HG03342 (cell line): ENCODE data around the gene TPSD1.
"Not testable (repeated sequence)": the region's sequence is repeated elsewhere in the genome, so short reads cannot be mapped to it uniquely, and the experiment has no call there.

ENCODE experiments used
- ATAC-seq: cut with Tn5 transposase; IDR thresholded peaks from one replicate; pipeline ENCODE4 v1.9.1; 2021; ENCODE audit warnings: mild to moderate bottlenecking, moderate library complexity; ENCODE audit not compliant: unreplicated experiment

The TPSD1 gene

DNA sequence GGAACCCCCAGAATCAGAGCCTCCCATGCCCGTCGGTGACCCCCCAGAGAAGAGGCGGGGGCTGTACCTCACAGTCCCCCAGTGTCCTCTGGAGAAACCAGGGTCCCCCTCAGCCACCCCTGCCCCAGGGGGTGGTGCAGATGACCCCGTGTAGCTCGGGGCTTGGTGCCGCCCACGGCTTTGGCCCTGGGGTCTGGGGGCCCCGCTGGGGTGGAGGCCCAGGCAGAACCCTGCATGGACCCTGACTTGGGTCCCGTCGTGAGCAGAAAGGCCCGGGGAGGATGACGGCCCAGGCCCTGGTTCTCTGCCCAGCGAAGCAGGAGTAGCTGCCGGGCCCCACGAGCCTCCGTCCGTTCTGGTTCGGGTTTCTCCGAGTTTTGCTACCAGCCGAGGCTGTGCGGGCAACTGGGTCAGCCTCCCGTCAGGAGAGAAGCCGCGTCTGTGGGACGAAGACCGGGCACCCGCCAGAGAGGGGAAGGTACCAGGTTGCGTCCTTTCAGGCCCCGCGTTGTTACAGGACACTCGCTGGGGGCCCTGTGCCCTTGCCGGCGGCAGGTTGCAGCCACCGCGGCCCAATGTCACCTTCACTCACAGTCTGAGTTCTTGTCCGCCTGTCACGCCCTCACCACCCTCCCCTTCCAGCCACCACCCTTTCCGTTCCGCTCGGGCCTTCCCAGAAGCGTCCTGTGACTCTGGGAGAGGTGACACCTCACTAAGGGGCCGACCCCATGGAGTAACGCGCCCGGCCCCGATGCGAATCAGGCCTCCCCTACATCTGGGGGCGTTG lies 34.8 kb upstream of the TPSD1 start:
- no peak for ATAC-seq

DNA sequence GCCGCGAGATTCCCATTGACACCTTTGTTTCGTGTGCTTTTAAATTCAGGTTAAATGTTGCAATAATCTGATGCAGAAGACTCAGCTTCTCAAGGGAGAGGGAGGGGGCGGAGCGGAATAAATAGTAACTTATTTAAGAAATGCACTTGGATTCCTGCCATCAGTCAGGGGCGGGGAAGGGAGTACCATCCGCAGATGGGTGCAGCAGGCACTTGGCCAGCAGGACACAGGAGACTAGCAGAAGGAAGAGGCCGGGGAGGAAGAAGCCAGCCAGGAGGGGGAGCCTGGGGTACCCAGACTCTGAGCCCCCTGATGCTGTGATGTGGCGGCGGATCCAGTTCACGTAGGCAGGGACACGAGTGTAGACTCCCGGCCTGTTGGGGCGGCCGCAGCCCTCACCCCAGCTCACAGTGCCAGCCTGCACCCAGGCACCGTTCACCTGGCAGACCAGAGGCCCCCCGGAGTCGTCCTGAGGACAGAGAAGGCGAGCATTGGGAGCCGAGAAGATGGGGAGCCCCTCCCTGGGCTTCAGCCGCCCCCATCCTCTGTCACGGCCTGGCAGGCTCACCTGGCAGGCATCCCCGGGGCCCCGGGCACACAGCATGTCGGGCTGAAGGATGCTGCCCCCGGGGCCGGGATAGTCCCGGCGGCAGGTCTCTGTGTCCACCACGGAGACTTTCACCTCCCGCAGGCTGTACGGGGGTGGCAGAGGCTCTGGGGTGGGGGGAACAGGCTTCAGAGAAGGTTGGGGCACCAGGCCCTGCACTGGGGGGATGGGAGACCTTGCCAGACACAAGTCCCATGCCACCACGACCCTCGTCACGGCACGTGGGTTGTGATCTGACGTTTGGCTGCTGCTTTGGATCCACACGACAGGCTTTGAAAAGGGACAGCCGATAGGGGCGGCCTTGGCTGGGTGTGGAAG lies 34.0 kb upstream of the TPSD1 start:
- ATAC-seq, result no peak

DNA sequence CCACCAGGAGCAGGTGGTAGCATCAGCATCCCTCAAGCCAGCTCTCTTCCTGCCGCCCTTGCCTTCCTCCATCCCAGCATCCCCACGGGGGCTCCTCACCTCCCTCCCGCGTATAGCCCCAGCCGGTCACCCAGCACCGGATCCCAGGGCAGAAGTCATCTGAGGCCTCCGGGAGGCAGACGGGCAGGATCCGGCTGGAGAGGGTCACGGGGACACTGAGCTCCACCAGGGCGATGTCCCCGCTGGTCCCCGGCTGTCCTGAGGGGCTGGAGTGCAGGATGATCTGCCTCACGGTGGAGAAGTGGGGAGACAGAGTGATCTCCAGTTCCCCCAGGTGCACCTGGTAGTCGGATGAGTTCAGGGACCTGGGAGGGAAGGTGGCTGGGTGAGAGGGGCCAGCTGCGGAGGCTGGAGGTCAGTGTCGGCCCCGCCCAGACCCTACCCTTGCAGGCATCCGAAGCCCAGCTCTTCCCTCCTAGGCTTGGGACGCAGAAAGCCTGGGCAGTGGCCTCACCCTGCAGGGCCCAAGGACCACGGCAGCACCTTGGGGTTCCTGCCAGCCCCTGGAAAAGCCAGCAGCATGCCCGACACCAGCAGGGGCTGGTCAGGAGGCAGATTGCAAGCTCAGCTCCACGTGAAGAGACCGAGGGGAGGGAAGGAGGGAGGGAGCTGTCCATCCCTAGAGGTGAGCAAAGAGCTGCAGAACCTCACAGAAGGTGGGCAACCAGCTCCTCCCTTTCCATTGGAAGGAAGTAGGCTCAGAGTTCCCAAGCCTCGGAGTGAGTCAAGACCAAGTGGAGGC lies 33.1 kb upstream of the TPSD1 start:
- no peak for ATAC-seq

DNA sequence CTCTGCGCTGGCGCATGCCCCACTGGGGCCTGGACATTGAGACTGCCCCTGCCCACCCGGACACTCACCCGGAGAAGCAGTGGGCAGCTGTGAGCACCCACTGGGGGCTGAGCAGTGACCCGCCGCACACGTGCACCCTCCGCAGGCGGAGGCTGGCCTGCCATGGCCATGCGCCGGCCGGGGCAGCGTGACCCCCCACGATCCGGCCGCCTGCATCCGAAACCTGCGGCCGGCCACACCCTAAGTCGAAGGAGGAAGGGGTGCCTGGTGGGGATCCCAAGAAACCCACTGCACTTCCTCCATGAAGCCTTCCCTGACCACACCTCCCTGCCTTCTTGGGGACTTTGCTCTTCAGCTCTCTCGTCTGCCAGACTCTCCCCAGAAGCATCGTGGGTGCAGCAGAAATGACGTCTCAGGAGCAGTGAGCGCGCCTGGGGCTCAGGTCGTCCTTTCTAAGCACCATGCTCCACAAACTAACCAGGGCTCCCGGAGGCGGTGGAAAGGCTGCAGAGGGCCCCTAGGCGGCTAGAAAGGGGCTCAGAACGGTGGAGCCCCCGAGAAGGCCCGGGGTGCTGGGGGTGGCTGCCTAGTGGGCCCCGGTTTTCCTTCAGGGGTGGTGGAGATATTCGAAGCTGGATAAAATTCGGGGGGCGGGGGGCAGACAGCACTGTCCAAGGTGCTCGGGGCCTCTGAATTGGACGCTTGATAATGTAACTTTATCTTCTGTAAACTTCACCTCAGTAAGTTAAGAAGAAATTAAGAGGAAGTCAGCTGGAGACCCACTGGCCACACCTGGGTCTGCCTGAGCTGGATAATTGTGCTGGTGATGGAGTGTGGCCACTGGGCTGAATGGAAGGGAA lies 32.3 kb upstream of the TPSD1 start:
- no peak for ATAC-seq

DNA sequence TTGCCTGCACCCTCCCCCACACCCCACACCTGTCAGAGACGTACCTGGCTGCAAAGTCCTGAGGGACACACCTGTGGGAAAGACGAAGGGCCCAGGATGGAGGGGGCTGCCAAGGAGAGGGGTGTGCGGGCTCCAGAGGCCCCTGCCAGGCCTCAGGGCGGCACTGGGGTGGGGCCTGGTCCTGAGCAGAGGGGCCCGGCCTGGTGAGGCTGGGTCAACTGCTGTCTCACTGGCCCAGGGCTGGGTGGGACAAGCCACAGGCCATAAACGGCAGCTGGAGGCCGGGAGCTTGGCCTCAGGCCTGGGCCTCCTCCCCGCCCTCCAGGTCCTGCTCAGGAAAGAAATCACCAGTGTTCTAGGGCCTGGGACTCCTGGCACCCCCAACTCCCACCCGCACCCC lies 31.3 kb upstream of the TPSD1 start:
- ATAC-seq, result no peak

DNA sequence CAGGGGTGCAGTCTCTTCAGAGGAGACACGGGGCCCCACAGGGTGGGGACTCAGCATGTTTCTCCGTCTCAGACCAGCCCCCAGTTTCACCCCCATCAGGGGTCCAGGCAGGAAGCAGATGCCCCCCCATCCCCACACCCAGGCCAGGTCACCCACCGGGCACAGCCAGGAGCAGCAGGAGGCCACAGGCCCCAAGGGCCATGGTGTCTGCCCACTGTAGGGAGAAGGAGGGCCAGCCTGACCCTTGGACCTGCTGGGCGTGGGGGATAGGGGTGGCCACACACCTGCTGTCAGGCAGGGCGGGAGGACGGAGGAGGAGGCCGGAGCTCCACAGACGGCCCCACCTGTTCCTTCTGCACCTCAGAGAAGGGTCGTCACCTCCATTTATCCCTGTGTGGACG lies 30.8 kb upstream of the TPSD1 start, which contains the start of gene TPSG1:
Gene TPSG1, minus strand, starts transcription at position 218 of the 401 bp plus-strand sequence. Its CDS starts 16 bp downstream, at position 202.
- no peak for ATAC-seq

DNA sequence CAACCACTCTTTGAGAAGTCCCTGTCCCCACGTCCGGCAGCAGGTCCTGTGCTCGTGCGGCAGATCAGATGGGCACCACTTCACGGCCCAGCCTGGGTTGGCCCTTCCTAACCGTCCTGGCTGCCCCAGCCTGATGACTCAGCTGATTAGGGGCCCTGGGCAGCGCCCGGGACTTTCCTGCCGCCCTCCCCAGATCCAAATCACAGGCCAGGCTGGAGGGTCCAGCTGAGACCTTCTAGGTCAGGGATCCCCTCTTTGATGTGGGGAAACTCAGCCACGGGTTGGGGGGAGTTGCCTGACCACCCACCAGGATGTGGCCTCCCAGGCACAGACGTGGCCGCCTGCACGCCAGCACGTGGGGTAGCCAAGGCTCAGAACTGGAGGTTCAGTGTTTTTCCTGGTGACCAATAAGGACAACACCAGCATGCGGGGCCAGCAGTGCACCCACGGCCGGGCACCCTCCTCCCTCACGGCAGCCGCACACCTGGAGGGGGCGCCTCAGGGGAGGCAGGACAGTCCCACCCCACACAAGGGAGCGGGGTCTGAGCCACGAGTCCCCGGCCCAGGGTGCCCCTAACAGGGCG lies 30.0 kb upstream of the TPSD1 start:
- ATAC-seq, result not testable (repeated sequence)

DNA sequence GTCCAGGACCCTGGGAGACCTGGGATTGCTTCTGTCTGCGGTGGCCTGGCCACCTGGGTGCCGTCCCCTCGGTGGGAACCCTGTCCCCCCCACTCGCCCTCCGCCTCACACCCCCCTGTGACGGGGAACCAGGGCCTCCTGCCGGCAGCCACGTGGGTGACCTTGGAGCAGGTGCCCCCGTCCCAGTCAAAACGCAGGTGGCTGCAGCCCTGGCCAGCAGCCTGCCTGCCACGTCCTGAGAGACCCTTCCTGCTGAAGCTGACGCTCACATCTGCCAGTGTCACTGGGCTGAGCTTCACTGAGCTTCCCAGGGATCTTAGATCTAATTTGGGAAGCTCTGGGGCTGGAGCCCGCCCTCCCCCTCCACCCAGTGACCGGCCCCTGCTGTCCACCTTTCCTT lies 29.2 kb upstream of the TPSD1 start:
- not testable (repeated sequence) for ATAC-seq

DNA sequence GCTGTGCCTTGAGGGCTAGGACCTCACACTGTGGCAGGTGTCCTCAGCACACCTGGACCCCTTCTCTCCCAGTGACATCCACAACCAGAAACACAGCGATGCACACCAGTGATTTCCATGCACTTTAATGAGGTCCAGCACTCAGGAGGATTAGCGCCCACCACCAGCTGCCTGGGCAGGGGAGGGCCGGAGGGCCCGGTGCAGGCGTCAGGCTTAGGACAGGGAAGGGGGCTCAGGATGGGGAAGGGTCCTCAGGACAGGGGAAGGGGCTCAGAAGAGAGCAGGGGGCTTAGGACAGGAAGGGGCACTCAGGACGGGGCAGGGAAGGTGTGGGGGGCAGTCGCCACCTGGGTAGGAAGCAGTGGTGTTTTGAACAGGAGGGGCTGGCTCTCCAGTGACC lies 27.6 kb upstream of the TPSD1 start:
- ATAC-seq, result not testable (repeated sequence)

DNA sequence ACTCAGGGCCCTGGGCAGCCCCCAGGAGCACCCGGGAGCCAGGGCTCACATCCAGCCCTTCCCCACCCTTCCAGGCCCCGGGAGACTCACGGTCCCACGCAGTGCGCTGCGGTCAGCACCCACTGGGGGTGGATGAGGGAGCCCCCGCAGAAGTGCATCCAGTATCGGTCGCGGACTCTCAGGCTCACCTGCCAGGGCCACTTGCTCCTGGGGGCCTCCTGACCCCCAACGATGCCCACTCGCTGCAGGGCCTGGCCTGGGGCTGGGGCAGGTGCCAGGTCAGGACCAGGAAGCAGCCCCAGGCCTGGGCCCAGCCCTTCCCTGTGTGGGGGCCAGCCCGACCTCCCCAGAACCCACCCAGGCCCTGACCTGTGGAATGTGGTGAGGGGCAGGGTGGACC lies 26.4 kb upstream of the TPSD1 start:
- ATAC-seq, result not testable (repeated sequence)

DNA sequence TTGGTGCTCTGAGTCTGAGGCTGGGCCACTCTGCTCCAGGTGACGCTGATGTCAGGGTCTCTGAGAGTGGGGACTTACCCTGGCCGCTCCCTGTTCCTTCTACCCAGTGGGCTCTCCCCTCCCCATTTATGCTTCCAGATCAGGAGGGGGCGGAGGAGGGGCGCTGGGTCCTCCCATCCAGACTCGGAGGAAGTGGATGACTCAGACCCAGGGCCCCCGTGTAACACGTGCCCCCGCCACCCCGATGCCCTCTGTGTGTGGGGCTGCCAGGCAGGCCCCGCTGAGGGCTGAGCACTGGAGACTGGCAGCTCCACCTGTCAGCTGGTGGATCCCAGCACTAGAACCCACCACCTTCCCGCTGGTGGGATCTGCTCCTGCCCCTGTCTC lies 25.8 kb upstream of the TPSD1 start, which contains the start of gene TPSB2:
Gene TPSB2, minus strand, starts transcription at position 101 of the 387 bp plus-strand sequence. CDS start 233 bp downstream, outside the sequence.
- ATAC-seq, result not testable (repeated sequence)

DNA sequence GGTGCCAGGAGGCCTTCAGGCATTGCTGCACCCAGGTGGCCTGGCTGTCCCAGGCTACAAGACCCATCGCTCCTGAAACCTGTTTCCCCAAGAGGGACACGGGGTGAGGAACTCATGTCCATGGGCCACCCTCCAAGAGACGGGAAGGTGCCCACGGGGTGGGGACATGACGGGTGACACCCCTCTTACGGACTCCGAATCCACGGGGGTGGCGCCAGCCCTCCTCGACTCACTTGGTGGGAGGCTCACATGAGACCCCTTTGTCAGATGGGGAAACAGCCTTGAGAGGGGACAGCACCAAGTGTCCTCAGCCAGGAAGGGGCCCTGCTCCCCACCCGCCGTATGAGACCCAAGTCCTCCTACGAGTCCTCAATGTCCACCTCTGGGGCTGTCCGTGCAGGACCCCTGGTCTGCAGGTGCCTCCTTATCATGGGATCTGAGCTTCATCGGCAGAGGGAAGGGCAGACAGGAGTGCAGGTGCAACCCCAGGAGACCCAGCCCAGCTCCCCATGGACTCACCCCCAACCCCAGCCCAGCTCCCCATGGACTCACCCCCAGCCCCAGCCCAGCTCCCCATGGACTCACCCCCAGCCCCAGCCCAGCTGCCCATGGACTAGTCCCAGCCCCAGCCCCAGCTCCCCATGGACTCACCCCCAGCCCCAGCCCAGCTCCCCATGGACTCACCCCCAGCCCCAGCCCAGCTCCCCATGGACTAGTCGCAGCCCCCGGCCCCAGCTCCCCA lies 25.2 kb upstream of the TPSD1 start:
- not testable (repeated sequence) for ATAC-seq

DNA sequence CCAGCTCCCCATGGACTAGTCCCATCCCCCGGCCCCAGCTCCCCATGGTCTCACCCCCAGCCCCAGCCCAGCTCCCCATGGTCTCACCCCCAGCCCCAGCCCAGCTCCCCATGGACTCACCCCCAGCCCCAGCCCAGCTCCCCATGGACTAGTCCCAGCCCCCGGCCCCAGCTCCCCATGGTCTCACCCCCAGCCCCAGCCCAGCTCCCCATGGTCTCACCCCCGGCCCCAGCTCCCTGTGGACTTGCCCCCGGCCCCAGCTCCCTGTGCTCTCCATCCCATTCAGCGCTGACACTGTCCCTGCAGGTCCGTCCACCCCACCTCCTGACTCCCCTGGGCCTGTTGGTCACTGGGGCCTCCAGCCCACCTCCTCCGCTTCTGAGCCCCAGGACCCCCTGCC lies 24.6 kb upstream of the TPSD1 start:
- not testable (repeated sequence) for ATAC-seq

DNA sequence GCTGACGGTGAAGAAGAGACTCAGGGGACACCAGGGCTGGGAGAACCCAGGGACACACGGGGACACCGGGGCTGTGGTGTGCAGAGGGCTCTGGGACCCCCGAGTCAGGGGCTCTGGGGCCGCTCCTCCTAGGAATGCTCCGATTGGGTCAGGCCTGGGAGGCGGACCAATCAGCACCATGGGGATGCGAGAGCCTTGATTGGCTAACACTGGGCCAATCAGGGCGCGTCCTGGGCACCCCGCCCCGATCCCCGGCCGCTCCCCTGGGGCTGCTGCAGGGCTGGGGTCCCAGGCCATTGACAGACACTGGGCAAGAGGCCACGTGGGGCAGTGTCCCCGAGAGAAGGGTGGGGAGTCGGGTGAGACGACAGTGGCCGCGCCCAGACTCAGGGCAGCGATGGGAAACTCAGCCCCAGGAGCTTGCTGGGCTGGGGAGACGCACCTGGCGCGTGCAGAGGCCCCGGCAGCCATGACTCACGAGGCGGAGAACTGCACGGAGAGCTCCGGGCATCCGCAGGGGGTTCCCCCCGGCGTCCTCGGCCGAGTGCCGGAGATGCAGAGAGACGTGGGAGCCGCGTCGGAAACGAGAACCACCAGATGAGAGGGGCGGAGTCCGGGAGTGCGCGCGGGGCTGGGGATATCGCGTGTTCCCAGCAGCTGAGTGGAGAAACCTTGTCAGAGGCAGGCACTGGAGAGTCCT lies 23.7 kb upstream of the TPSD1 start:
- ATAC-seq, result not testable (repeated sequence)

DNA sequence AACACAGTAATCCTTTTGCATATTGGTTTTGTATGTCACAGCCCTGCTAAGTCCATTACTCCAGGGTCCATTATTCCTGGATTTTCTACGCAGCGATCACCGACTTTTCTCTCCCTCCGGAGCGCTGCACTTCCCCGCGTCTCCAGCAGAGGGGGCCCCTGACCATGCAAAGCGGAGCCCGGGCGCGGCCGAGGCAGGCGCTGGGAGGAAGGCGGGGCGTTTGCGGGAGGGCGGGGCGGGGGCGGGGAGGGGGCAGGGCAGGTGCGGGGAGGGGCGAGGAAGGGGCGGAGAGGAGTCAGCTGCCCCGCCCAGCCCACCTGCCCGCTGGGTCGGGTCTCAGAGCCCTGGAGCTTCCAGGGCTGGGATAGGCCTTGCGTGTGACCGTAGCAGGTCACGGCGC lies 19.2 kb upstream of the TPSD1 start:
- ATAC-seq, result not testable (repeated sequence)

DNA sequence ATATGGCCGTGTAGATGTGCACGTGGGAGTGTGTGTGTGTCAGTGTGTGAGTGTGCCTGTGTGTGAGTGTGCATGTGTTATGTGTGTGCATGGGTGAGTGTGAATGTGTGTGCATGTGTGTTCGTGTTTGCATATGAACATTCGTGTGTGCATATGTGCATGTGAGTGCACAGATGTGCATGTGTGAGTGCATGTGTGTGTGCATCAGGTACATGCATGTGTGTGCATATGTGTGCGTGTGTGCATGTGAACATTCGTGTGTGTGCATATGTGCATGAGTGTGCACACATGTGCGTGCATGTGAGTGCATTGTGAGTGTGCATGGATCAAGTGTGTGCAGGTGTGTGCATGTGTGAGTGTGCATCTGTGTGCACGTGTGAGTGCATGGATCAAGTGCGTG lies 17.9 kb upstream of the TPSD1 start:
- ATAC-seq, result no peak

DNA sequence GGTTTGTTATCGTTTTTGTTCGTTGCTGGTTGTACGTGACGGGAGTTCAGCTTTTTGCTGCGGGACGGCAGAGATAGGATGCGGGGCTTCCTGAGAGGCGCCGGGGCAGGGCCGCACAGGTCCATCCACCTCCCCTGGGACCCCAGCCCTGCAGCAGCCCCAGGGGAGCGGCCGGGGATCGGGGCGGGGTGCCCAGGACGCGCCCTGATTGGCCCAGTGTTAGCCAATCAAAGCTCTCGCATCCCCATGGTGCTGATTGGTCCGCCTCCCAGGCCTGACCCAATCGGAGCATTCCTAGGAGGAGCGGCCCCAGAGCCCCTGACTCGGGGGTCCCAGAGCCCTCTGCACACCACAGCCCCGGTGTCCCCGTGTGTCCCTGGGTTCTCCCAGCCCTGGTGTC lies 17.0 kb upstream of the TPSD1 start:
- not testable (repeated sequence) for ATAC-seq

DNA sequence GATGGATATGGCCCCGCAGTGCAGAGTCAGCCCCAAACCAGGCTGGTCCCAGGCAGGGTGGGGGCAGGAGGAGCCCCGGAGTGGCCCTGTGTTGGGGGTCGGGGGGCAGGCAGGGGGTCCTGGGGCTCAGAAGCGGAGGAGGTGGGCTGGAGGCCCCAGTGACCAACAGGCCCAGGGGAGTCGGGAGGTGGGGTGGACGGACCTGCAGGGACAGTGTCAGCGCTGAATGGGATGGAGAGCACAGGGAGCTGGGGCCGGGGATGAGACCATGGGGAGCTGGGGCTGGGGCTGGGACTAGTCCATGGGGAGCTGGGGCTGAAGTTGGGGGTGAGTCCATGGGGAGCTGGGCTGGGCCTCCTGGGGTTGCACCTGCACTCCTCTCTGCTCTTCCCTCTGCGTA lies 16.3 kb upstream of the TPSD1 start:
- not testable (repeated sequence) for ATAC-seq
